HFF-Myc (cell line): ENCODE data around the gene LMOD3.

ENCODE experiments used
- DNase-seq: peaks from one replicate; pipeline ENCODE4 v3.0.0-alpha.2; 2011; ENCODE audit warnings: low read depth; ENCODE audit errors: extremely low read depth
- H3K4me3 ChIP-seq: replicated peaks from 2 replicates; pipeline ENCODE4 v1.5.1; 2011; ENCODE audit warnings: low read depth, mild to moderate bottlenecking, control low read depth, low read length
- TF ChIP-seq, protein P1 (sequence below): IDR thresholded peaks from 2 replicates; pipeline ENCODE4 v1.5.1; 2012; ENCODE audit warnings: mild to moderate bottlenecking, low read depth, low read length, control low read depth; ENCODE audit errors: missing control alignments

The LMOD3 gene

DNA sequence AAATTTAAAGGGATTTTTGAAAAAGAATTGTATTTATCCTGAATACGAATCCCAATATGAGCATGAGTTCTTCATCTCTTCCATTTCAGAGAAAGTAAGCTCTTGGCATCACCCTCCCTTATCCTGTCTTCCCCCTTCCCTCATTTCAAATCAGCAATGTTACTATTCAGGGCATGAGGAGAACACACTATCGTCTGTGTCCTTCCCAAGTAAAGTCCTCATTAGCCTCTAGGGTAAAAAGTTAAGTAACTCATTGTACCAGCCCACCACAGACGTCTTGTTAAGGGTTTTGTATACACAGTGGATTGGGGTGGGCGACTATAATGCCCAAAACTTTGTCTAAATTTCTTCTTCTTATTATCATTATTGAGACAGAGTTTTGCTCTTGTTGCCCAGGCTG, 22.8 kb downstream of the LMOD3 start:
- TF ChIP-seq, protein P1, sequence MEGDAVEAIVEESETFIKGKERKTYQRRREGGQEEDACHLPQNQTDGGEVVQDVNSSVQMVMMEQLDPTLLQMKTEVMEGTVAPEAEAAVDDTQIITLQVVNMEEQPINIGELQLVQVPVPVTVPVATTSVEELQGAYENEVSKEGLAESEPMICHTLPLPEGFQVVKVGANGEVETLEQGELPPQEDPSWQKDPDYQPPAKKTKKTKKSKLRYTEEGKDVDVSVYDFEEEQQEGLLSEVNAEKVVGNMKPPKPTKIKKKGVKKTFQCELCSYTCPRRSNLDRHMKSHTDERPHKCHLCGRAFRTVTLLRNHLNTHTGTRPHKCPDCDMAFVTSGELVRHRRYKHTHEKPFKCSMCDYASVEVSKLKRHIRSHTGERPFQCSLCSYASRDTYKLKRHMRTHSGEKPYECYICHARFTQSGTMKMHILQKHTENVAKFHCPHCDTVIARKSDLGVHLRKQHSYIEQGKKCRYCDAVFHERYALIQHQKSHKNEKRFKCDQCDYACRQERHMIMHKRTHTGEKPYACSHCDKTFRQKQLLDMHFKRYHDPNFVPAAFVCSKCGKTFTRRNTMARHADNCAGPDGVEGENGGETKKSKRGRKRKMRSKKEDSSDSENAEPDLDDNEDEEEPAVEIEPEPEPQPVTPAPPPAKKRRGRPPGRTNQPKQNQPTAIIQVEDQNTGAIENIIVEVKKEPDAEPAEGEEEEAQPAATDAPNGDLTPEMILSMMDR, result no peak
- no peak overlapping the region for H3K4me3 ChIP-seq
- no peak for DNase-seq

DNA sequence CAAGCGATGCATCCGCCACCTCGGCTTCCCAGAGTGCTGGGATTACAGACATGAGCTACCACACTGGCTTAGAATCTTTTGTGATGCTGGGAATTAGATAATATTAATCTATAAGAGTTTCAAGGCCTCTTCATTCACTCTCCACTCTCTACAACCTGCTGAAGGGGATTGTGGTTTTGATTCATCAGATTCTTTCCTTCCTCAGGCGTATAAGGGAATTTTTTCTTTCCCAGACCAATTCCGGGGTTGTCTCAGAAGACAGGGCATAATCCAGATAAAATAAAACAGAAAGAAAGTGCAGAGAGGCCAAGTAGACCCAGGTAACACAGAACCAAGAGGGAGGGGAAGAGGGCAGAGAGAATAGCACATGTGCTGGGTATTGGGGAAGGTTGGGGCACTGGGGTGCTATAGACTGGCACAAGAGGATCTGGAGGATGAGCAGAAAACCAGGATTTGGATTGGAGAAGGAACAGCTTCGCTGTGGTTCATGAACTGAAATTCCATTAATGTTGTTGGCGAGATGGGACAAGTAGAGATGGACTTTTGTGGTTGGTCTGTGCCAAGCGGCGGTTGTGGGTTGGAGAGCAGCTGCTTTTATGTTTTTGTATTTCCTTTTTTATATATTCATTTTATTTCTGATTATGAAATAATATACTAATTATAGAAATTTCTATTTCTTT, 24.8 kb downstream of the LMOD3 start:
- H3K4me3 ChIP-seq, result no peak overlapping the region
- TF ChIP-seq, protein P1, result no peak
- DNase-seq, result no peak

- no peak overlapping the region for H3K4me3 ChIP-seq
- TF ChIP-seq, protein P1, result no peak
- no peak for DNase-seq
Observed at GRCh38 chr3:69096299-69096698, 26.1 kb downstream of the LMOD3 start.

- H3K4me3 ChIP-seq, result no peak overlapping the region
- no peak for DNase-seq
- TF ChIP-seq, protein P1, result no peak
Observed at GRCh38 chr3:69095636-69096035, 26.8 kb downstream of the LMOD3 start.

DNA sequence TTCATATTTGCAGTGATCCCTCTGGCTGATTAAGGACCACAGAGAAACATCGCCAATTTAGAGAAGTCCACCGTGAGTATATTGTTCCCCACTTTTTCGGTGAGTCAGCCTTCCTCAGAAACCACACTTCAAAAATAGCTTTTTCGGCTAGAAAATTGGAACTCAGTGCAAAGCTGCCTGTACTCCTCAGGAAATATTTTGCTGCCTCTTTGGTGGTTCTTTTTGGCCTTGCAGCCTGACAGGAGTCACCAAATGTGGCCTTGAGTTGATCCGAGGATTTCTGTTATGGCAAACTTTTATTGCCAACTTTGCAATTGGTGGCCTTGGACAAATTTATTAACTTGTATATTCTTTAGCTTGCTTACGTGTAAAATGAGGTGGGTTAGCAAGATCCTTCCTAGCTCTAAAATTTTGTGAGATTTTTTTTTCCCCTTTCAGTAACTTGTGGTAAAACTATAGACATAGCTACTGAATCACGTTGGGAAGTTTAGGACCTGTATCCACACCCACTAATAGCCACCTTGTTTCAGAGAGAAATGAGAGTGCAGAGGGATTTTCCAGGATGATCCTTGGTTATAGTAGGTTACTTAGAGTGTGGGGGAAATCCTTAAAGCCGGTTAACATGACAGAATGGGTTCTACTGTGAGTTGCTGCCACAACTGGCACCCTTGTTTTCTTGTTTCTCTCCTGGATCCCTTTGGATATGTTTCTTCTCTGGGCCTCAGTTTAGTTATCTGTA, 27.8 kb downstream of the LMOD3 start:
- H3K4me3 ChIP-seq, result no peak overlapping the region
- TF ChIP-seq, protein P1, result no peak
- DNase-seq, result no peak

GRCh38 chr3:69092030-69092516, 30.3 kb downstream of the LMOD3 start:
- TF ChIP-seq, protein P1, result no peak
- no peak for DNase-seq
- no peak overlapping the region for H3K4me3 ChIP-seq
